GM19463 (cell line): ENCODE measurements around the gene GGN.
"Not testable (repeated sequence)": the region's sequence is repeated elsewhere in the genome, so short reads cannot be mapped to it uniquely, and the experiment has no call there.

ENCODE experiments used
- ATAC-seq: cut with Tn5 transposase; IDR thresholded peaks from one replicate; pipeline ENCODE4 v1.9.1; 2021; ENCODE audit warnings: mild to moderate bottlenecking, moderate library complexity; ENCODE audit not compliant: unreplicated experiment

Gene GGN

DNA sequence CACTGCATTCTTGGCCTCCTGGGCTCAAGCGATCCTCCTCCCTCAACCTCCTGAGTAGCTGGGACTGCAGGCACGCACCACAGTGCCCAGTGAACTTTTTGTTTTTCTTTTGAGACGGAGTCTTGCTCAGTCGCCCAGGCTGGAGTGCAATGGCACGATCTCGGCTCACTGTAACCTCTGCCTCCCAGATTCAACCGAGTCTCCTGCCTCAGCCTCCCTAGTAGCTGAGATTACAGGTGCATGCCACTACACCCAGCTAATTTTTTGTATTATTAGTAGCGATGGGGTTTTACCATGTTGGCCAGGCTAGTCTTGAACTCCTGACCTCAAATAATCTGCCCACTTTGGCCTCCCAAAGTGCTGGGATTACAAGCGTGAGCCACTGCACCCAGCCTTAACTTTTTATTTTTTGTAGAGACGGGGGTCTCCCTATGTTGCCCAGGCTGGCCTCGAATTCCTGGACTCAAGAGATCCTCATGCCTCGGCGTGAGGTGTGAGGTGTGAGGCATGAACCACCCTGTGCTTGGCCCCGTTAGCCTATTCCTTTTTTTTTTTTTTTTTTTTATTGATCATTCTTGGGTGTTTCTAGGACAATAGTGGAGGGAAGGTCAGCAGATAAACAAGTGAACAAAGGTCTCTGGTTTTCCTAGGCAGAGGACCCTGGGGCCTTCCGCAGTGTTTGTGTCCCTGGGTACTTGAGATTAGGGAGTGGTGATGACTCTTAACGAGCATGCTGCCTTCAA is 24.7 kb downstream of the GGN start:
- ATAC-seq = not testable (repeated sequence)

DNA sequence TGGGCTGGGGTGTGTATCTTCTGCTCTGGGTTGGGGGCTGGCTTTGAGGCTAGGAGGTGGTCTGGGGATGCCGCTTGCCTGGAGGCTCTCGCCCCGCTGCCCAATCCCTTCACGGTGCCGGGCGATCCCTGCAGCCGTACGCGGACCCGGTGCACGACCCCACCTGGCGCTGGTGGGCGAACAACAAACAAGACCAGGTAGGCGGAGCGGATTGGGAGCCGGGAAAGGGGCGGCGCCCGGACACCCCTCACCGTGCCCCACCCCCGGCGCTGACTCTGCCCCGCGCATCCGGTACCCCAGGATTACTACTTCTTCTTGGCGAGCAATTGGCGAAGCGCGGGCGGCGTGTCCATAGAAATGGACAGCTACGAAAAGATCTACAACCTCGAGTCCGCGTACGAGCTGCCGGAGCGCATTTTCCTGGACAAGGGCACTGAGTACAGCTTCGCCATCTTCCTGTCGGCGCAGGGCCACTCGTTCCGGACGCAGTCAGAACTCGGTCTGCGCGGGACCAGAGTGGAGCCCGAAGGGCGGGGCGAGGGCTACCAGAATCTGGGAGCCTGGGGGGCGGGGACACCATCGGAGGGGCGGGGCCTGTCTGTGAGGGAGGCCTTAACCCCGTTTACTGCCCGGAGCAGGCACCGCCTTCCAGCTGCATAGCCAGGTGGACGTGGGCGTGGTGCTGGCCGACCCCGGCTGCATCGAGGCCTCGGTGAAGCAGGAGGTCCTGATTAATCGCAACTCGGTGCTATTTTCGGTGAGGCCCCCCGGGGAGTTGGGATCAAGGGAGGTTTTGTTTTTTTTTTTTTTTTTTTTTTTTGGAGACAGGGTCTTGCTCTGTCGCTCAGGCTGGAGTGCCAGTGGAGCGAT is 25.5 kb downstream of the GGN start:
- ATAC-seq = peak; percentile 35

DNA sequence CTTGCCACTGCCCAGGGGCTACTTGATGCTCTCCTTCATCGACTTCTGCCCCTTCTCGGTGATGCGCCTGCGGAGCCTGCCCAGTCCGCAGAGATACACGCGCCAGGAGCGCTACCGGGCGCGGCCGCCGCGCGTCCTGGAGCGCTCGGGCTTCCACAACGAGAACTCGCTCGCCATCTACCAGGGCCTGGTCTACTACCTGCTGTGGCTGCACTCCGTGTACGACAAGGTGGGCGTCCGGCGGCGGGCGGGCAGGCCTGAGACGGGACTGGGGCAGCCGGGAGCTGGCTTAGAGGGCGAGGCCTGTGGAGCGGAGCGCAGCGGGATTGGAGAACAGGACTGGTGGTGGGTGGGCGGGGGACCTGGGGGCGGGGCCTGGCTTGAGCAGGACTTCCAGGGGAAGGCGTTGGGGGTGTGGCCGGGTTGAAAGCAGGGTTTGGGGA is 26.2 kb downstream of the GGN start:
- peak; percentile 66 for ATAC-seq

DNA sequence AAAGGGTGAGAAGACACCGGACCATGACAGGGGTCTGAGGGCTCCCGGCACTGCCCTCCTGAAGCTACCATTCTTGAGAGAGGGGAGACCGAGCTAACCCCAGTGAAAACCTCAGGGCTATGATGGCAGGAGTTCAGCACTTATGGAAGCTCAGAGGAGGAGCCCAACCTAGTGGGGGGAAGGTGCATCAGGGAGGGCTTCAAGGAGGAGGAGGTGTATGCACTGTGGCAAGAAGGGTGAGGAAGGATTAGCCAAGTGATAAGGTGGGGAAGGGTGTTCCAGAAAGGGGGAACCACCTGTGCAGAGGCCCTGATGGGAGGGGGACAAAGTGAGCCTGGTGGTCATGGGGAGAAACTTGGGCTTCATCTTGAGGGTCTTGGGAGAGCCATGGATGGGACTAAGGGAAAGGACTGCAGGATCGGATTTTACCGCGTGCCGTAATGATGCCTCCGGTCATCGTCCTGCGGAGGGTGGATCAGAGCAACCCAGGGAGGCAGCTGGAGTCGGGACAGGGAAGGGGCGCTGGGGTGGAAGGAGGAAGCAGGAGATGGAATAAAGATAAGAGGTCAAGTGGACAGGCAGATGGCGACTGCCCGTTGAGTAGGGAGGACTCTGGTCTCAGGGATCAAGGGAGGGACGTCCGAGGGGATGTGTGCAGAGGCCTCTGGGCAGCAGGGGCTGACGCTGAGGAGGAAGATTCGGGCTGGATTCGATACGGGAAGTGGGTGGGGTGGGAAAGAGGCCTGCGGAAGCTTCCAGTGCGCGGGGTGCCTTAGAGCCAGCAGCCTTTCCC is 26.8 kb downstream of the GGN start:
- ATAC-seq = no peak

DNA sequence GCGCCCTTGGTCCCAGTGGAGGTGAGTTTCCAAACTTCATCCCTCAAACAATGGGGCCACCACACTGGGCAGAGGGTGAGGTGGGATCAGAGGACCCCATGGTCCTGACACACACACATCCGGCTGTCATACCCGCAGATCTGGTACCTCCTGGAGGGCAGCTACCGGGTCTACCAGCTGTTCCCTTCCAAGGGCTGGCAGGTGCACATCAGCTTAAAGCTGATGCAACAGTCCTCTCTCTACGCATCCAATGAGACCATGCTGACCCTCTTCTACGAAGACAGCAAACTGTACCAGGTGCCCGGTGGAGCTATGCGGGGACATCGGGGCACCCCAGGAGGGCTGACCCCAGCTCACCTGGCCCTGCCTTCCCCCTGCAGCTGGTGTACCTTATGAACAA is 27.5 kb downstream of the GGN start:
- no peak for ATAC-seq

DNA sequence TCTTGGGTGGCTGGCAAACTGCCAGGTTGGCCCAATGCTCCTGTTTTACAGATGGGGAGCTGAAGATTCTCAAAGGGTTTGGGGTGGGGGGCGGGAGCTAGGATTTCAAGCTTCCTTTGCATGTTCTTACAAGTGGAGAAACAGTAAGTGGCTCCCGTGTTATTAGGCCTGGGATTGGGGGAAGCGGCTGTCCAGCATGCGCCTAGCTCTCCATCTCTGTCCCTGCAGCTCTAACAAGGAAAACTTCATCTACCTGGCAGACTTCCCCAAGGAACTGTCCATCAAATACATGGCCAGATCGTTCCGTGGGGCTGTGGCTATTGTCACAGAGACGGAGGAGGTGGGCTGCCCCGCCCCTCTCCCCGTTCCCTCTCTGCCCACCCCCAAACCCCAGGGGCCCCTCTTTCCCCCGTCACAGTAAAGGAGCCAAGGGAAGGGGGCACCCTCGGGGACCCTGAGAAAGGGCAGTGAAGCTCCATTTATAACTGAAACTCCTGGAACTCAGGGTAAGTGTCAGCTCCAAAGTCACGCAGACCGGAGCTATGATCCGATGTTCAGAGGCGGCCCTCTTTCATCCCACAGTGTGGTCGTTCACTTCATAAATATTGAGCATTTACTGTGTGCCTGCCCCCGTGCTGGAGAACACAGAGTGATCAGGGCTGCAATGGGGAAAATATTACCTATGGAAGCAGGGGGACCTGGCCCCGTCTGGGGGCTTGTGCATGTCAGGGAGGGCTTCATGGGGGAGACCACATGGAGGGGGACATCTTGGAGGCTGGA is 28.4 kb downstream of the GGN start:
- no peak for ATAC-seq

DNA sequence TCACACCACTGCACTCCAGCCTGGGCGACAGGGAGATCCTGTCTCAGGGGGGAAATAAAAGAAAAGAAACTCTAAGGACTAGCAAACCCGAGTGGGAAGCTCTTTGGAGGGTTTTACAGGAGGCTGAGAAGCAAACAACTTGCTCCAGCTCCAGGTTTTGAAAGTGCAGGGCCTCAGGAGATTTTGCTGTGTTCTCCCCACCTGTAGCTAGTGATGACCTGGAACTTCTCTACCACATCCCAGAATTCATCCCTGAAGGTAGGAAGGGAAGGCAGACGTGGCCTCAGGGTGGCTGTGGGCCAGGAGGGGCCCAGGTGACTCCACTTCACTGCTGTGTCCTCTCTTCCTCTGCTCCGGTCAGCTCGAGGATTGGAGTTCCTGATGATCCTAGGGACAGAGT is 29.8 kb downstream of the GGN start:
- no peak for ATAC-seq

DNA sequence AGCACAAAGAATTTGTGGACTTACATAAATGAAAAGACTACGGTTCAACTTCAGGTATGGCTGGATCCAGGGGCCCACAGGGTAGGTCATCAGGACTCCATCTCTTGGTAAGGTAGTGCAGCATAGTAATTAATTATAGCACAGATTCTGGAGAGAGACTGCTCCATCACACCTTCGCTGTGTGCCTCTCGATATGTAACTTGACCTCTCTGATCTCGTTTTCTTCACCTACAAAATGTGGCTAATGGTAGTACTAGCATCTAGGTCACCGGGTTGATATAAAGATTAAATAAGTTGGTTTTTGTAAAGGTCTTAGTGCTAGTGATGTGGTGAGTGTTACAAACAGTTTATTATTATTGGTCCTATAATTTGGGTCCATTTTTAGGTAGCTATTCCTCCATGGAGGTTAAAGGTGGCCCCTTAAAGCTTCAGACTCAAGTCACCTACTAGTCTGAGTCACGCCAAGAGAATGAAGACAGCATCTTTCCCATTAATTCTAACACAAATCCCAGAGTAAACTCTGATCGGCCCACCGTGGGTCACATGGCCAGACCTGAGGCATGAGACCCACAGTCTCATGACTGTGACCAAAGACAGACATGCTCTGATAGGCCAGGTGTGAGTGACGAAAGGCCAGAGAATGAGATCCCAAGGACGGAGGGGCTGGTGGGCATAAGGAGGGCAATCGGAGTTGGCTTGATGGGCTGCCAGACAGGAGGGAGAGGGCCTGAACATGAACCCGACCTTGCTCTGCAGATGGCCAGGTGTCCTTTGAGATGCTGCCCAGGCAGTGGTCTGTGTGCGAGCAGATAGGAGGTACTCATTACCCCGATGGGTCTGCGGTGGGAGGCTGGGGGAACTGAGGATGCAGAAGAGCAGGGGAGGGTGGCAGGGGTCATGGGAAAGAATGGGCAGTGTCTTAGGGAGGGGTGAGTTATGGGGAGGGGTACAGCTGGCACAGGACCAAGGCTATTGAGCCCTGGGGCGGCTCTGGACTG is 31.8 kb downstream of the GGN start:
- no peak for ATAC-seq

DNA sequence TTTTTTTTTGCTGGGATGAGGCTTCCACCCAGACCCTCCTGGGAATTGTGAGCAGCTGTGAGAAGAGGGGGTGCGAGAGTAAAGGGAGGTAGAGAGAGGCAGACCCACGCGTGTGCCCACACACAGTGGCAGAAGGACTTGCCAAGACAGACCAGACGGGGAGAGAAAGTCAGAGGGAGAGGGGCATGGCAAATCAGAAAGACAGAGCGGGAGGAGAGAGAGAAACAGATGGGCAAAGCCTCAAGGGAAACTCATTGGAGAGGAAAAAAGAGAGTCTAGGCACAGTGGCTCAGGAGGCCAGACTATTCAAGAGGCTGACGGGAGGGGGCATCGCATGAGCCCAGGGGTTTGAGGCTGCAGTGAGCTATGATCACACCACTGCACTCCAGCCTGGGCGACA is 35.2 kb downstream of the GGN start:
- ATAC-seq = no peak

DNA sequence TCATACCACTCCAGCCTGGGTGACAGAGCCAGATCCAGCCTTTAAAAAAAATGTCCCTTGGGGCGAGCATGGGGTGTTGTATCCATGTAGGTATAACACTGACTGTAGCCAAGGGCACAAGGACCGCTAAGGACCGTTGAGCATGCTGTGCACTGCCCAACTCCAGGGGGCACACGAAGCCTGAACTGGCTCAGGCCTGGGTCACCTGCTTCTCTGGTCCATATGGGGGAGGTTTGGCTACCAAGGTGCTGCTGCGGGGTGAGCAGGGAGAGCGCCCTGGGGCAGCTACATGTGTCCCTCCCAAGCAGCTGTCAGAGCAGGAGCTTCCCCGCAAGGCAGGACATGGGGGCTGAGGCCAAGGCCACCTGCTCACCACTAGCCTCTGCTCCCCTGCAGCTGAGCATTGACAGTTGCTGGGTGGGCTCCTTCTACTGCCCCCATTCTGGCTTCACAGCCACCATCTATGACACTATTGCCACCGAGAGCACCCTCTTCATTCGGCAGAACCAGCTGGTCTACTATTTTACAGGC is 35.9 kb downstream of the GGN start:
- no peak for ATAC-seq

DNA sequence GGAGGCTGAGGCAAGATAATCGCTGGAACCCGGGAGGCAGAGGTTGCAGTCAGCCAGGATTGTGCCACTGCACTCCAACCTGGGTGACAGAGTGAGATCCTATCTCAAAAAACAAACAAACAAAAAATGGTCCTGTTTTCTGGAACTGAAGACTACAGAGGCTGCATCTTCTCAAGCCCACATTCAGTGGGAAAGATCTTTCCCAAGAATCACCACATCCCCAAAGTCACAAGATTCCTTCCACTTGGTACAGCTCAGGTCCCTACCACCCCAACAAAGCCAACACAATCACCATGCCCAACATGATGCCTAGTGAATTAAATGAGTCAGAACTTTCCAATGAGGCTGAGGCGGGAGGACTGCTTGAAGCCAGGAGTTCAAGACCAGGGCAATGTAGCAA is 37.0 kb downstream of the GGN start:
- ATAC-seq = no peak

DNA sequence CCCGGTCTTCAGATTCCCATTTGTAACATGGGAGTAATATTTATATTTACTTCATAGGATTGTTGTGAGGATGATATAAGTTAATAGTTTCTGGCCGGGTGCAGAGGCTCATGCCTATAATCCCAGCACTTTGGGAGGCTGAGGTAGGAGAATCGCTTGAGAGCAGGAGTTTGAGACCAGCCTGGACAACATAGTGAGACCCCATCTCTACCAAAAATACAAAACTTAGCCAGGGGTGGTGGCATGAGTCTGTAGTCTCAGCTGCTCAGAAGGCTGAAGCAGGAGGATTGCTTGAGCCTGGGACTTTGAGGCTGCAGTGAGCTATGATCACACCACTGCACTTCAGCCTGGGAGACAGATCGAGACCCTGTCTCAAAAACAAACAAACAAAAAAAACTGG is 41.0 kb downstream of the GGN start:
- no peak for ATAC-seq

DNA sequence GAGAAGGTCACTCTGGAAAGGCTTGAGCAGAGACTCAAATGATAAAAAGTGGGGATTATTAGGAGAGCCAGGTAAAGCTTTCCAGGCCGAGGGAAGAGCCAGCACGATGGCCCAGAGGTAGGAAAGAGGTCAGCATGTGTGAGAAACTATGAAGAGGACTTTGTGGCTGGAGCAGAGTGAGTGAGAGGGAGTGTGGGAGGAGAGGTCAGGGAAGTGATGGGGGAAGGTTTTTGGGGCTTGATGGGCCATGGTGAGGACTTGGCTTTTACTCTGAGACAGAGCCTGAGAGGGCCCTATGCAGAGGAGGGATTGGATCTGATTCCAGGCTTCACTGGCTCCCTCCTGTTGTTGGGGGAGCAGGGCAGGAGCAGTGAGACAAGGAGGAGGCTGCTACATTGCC is 46.9 kb downstream of the GGN start:
- ATAC-seq = no peak

DNA sequence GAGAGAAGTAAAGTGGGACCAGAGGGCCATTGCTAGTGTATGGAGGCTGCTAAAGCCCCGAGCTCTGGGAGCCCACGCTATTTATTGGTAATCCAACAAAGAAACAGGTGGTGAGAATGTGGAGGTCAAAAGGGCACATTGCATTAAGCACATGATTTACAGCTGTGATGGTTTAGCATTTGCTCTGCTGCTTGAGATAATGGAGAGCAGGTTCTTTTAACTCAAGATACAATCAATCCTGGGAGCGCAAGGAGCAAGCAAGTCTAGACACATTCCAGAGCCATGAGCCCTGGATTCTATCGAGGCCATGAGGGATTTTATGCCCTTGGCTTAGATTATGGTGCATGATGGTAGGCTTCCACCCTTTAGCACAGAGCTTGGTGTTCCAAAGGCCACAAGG is 48.8 kb downstream of the GGN start:
- not testable (repeated sequence) for ATAC-seq

DNA sequence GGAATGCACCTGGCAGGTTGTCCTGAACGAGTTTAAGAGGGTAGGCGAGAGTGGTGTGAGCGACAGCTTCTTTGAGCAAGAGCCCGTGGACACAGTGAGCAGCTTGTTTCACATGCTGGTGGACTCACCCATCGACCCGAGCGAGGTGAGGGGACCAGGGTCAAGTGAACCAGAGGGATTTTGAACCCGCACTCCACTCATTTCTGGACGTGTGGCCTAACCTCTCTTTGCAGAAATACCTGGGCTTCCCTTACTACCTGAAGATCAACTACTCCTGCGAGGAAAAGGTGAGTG is 50.5 kb downstream of the GGN start:
- no peak for ATAC-seq

DNA sequence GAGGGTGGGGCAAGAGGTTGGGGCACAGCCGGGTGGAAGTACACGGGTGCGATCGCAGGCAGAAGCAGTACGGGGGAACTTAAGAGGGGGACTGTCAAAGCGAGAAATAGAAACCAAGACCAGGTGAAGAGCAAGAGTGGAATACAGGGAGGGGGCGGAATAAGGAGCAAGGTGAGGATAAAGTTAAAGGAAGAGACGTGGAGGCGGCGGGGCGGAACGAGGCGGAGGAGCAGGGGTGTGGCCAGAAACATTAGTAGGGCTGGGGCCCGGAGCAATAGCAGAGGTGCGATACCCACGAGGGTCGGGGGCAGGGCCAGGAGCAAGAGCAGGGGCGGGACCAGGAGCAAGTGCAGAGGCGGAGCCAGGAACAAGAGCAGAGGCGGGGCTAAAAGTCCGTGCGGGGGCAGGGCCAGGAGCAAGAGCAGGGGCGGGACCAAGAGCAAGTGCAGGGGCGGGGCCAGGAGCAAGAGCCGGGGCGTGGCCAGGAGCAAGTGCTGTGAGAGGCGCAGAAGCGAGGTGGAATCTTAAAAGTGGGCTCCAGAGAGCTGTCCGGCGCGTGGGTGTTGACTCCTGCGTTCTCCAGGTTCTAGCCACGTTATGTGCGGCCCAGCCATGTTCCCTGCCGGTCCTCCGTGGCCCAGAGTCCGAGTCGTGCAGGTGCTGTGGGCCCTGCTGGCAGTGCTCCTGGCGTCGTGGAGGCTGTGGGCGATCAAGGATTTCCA is 51.0 kb downstream of the GGN start:
- ATAC-seq = peak; percentile 43

DNA sequence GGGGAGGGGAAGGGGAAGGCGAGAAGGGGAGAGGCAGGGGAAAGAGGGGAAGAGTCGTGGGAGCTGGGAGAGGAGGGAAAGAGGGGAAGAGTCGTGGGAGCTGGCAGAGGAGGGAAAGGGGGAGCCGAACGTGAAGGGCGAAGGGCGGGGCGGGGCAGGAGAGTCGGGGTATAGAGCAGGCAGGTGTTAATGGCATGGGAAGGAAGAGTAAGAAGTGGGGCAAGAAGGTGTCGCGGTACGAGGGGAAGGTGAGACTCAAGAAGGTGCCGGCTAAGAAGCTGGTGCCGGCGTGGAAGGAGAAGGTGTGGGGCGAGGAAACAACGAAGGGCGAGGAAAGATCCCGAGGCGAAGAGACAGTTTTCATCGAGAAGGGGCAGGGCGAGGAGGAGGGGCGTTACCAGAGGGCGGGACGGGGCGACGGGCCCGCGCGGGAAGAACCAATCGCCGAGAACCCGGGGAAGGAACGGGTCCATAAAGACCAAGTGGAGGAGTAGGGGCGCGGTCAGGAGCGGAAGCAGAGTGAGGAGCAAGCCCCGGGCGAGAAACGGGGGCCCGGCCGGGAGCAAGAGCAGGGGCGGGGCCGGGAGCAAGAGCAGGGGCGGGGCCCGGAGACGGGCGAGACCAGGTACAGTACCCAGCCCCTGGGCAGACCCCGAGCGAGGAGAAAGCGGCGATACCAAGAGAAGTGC is 51.7 kb downstream of the GGN start:
- peak; percentile 64 for ATAC-seq
